Activated B cell treated with CpG ODN at 0.5 μM for 24 hours (primary cell): ENCODE data around the gene MCUR1. TPM values are rescaled to one million over a fixed set of nuclear protein-coding genes. Genes with fewer than 3 reads are reported as not detected.
"Not testable (repeated sequence)": the region's sequence is repeated elsewhere in the genome, so short reads cannot be mapped to it uniquely, and the experiment has no call there.

ENCODE experiments used
- ATAC-seq: fragments of 200-7000 bp; cut with Tn5 transposase; one replicate; pipeline ENCODE4 v1.10.0; 2021; ENCODE audit warnings: low read depth, mild to moderate bottlenecking, moderate library complexity
- CTCF ChIA-PET: fragments of 350-600 bp; sonication (Branson Sonifier 250); formaldehyde crosslinking; loops from one replicate; lab custom pipeline; 2021; ENCODE audit warnings: antibody characterized with exemption; lab: Charles Lee
- POLR2A ChIA-PET: fragments of 350-600 bp; sonication (Branson Sonifier 250); formaldehyde crosslinking; loops from one replicate; lab custom pipeline; 2021; ENCODE audit warnings: antibody characterized with exemption; lab: Charles Lee
- DNase-seq: peaks from one replicate; pipeline ENCODE4 v3.0.0; 2022
- H3K27ac Mint-ChIP-seq: one replicate; pipeline ENCODE4 v1.8.0; 2020; ENCODE audit warnings: mixed read lengths
- H3K27me3 Mint-ChIP-seq: one replicate; pipeline ENCODE4 v1.8.0; 2021; ENCODE audit warnings: mixed read lengths
- H3K36me3 Mint-ChIP-seq: one replicate; pipeline ENCODE4 v1.8.0; 2021; ENCODE audit warnings: low read depth, mixed read lengths
- H3K4me1 Mint-ChIP-seq: one replicate; pipeline ENCODE4 v1.8.0; 2021; ENCODE audit warnings: mixed read lengths
- H3K4me3 Mint-ChIP-seq: one replicate; pipeline ENCODE4 v1.8.0; 2020; ENCODE audit warnings: mild to moderate bottlenecking, mixed read lengths
- H3K9me3 Mint-ChIP-seq: one replicate; pipeline ENCODE4 v1.8.0; 2020; ENCODE audit warnings: mixed read lengths
- CTCF ChIP-seq: fragments of 200-600 bp; IDR thresholded peaks from one replicate; pipeline ENCODE4 v1.8.0; 2022; ENCODE audit warnings: antibody characterized with exemption, mild to moderate bottlenecking
- intact Hi-C: fragments of 100-400 bp; cut with micrococcal nuclease; formaldehyde crosslinking; loops from one replicate; pipeline ENCODE4 v1.15.1; 2024
- total RNA-seq: library from RNA; stranded (reverse); gene quantifications from 2 replicates; pipeline ENCODE4 v1.2.3, GENCODE V29; 2022

MCUR1 gene
- total RNA-seq, 1 donor from 2014 or later, result 13.6 TPM

GRCh38 chr6:13853871-13854270 lies 39.5 kb upstream of the MCUR1 start:
- Mint-ChIP-seq H3K27me3 (peaks cover 16% of the 10 kb centered on the region), H3K4me3 (no peak overlapping the region), H3K27ac (no peak overlapping the region), H3K36me3 (no peaks in the 10 kb centered on the region), H3K9me3 (no peaks in the 10 kb centered on the region), H3K4me1 (peaks cover 6% of the 10 kb centered on the region)
- intact Hi-C loops, result no loop called here
- DNase-seq (no peak), ATAC-seq (no peak)
- ChIA-PET POLR2A (no interaction called here), CTCF (interaction anchor here (1.2 kb wide), 1 partner anchor 18 kb away, joined by 3 read pairs; no protein-coding TSS in a partner anchor)
- no peak for TF ChIP-seq CTCF

- ATAC-seq (no peak), DNase-seq (no peak)
- no peaks in the 10 kb centered on the region for H3K9me3 Mint-ChIP-seq
- H3K36me3 Mint-ChIP-seq, result no peaks in the 10 kb centered on the region
- H3K4me1 Mint-ChIP-seq, result no peaks in the 10 kb centered on the region
- H3K27me3 Mint-ChIP-seq, result peaks cover 20% of the 10 kb centered on the region
- no peak overlapping the region for H3K4me3 Mint-ChIP-seq
- POLR2A ChIA-PET, result interaction anchor here (0.8 kb wide), 1 partner anchor 1493 kb away, joined by 3 read pairs; no protein-coding TSS in a partner anchor
- no peak overlapping the region for H3K27ac Mint-ChIP-seq
- intact Hi-C loops, result no loop called here
- no peak for TF ChIP-seq CTCF
- CTCF ChIA-PET, result no interaction called here
Observed at GRCh38 chr6:13851803-13852202, 37.4 kb upstream of the MCUR1 start.

- peaks cover 18% of the 10 kb centered on the region for H3K27me3 Mint-ChIP-seq
- H3K36me3 Mint-ChIP-seq, result no peaks in the 10 kb centered on the region
- POLR2A ChIA-PET, result interaction anchor here (0.8 kb wide), 1 partner anchor 1494 kb away, joined by 3 read pairs; no protein-coding TSS in a partner anchor
Observed at GRCh38 chr6:13851330-13851729, 37.0 kb upstream of the MCUR1 start.

DNA sequence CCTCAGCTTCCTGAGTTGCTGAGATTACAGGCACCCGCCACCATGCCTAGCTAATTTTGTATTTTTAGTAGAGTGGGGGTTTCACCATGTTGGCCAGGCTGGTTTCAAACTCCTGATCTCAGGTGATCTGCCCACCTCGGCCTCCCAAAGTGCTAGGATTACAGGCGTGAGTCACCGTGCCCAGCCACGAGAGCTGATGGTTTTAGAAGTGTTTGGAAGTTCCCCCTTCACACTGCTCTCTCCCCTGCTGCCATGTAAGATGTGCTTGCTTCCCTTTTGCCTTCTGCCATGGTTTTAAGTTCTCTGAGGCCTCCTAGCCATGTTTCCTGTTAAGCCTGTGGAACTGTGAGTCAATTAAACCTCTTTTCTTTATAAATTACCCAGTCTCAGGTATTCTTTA lies 36.3 kb upstream of the MCUR1 start:
- intact Hi-C loops, H3K27ac Mint-ChIP-seq, DNase-seq, H3K36me3 Mint-ChIP-seq, POLR2A ChIA-PET, CTCF ChIA-PET, H3K4me3 Mint-ChIP-seq, H3K4me1 Mint-ChIP-seq, H3K9me3 Mint-ChIP-seq, ATAC-seq: not testable (repeated sequence)
- peaks cover 14% of the 10 kb centered on the region for H3K27me3 Mint-ChIP-seq

More at GRCh38 chr6:13851330-13851729, 37.0 kb upstream of the MCUR1 start:
- Mint-ChIP-seq H3K27ac (no peak overlapping the region), H3K4me3 (no peak overlapping the region), H3K9me3 (no peaks in the 10 kb centered on the region), H3K4me1 (no peaks in the 10 kb centered on the region)
- CTCF ChIA-PET, result no interaction called here
- ATAC-seq (no peak), DNase-seq (no peak)
- no peak for TF ChIP-seq CTCF
- intact Hi-C loops, result no loop called here

GRCh38 chr6:13848522-13849150 lies 34.3 kb upstream of the MCUR1 start:
- CTCF ChIA-PET, result no interaction called here
- POLR2A ChIA-PET, result no interaction called here
- no peak for TF ChIP-seq CTCF
- ATAC-seq, result no peak
- Mint-ChIP-seq H3K27me3 (peaks cover 14% of the 10 kb centered on the region), H3K4me1 (no peaks in the 10 kb centered on the region), H3K27ac (no peak overlapping the region), H3K4me3 (no peak overlapping the region), H3K9me3 (no peaks in the 10 kb centered on the region), H3K36me3 (no peaks in the 10 kb centered on the region)
- DNase-seq, result no peak
- intact Hi-C loops, result no loop called here
